Epithelial cell of proximal tubule (primary cell): Measurements from ENCODE around the gene APOLD1. TPM values are rescaled to one million over a fixed set of nuclear protein-coding genes. Genes with fewer than 3 reads are reported as not detected.
"Not testable (repeated sequence)": the region's sequence is repeated elsewhere in the genome, so short reads cannot be mapped to it uniquely, and the experiment has no call there.

Experiments
- DNase-seq: peaks from one replicate; pipeline ENCODE4 v3.0.0-alpha.2; 2011; ENCODE audit warnings: low read depth
- H3K4me3 ChIP-seq: 2 replicates; pipeline ENCODE4 v1.5.1; 2011; ENCODE audit warnings: low read depth, mild to moderate bottlenecking, low read length
- CTCF ChIP-seq: conservative IDR thresholded peaks from 2 replicates; pipeline ENCODE4 v1.5.1; 2012; ENCODE audit warnings: low read depth, mild to moderate bottlenecking, low read length
- total RNA-seq: library from RNA; depleted of rRNA; stranded (reverse); fragments of >200 nt; gene quantifications from 2 replicates; pipeline ENCODE4 v1.2.3, GENCODE V29; 2015

Gene APOLD1
- total RNA-seq, 1 donor from 2014 or later = 3.1 TPM

- H3K4me3 ChIP-seq = no peak overlapping the region
- no peak for DNase-seq
- TF ChIP-seq CTCF = no peak
Observed at GRCh38 chr12:12799163-12799920, 13.9 kb downstream of the APOLD1 start.

DNA sequence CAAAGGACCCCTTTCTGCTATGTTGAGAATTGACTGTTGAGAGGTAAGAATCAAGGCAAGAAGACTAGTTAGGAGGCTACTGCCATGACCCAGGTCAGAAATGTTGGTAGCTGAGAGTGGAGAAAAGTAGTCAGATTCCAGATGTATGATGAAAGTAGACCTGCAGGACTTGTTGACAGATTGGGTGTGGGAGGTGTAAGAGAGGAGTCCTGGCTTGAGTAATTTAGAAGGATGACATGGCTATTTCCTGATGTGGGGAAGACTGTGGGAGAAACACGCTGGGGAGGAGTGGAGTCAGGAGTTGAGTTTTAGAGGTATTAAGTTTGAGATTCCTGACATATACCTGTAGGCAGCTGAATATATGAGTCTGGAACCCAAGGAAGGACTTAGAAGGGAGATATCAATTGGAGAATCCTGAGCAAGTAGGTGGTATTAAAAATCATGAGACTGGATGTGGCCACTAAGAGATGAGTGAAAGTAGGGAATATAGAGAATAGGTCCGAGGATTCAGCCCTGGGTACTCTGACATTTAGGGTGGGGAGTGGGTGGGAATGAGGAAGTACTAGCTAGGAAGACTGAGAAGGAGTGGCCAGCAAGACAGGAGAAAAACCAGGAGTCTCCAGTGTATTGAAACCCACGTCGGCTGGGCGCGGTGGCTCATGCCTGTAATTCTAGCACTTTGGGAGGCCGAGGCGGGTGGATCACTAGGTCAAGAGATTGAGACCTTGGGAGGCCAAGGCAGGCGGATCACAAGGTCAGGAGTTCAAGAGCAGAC is 15.1 kb downstream of the APOLD1 start:
- DNase-seq = no peak
- TF ChIP-seq CTCF = no peak
- no peak overlapping the region for H3K4me3 ChIP-seq

DNA sequence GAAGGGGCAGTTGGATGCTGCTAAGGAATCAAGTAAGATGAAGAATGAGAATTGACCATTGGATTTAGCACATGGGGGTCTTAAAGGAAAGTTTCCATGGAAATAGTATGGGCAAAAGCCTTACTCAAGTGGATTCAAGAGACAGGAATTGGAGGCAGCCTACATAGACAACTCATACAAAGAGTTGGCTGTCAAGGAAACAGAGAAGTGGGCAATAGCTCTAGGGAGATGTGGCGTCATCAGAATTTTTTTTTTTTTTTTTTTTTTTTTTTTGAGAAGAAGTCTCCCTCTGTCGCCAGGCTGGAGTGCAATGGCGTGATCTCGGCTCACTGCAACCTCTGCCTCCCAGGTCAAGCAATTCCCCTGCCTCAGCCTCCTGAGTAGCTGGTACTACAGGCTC is 16.2 kb downstream of the APOLD1 start:
- not testable (repeated sequence) for DNase-seq, H3K4me3 ChIP-seq

GRCh38 chr12:12803186-12803585 is 17.7 kb downstream of the APOLD1 start:
- peak; percentile 86 for DNase-seq
- H3K4me3 ChIP-seq = no peak overlapping the region
- no peak for TF ChIP-seq CTCF

- TF ChIP-seq CTCF = no peak
- DNase-seq = no peak
Observed at GRCh38 chr12:12804011-12804410, 18.6 kb downstream of the APOLD1 start.

GRCh38 chr12:12804432-12804886 is 19.0 kb downstream of the APOLD1 start:
- peak; percentile 92 for DNase-seq
- H3K4me3 ChIP-seq = no peak overlapping the region
- TF ChIP-seq CTCF = no peak

More at GRCh38 chr12:12804011-12804410, 18.6 kb downstream of the APOLD1 start:
- no peak overlapping the region for H3K4me3 ChIP-seq

DNA sequence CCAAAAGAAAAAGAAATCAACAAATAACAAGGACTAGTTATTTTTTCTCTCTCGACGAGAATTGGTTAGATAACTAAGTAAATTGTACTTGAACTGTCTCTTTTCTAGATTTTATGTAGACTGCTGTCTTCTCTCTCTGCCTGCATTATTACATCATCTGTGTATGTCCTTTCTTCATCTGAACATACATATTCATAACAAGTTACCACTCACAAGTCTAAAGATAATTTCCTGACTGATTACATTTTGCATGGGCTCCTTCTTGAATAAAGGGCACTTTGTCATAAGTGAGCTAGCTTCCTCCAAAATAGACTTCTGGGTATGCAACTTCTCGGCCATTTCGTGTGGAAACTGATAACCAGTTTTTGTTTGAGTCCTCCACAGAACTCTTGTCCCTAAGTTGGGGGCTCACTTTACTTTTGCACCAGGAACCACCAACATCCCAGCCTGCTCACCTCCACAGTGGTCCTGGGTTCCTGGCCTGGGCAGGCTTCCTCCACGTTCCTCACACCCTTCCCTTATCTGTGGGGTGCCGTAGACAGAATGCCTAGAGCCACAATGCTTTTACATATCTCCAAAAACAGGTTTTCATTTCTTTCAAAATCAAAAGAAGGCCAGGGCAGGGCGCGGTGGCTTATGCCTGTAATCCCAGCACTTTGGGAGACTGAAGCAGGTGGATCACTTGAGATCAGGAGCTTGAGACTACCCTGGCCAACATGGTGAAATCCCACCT is 21.5 kb downstream of the APOLD1 start:
- TF ChIP-seq CTCF = no peak
- H3K4me3 ChIP-seq = no peak overlapping the region
- no peak for DNase-seq

DNA sequence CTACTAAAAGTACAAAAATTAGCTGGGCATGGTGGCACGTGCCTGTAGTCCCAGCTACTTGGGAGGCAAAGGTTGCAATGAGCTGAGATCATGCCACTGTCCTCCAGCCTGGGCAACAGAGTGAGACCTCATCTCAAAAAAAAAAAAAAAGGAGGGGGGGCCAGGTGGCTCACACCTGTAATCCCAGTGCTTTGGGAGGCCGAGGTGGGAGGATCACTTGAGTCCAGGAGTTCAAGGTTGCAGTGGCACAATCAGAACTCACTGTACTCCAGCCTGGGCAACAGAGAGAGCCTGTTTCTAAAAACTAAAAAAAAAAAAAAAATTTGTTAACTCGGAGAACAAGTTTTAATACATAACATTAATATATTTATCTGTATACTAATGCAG is 22.1 kb downstream of the APOLD1 start:
- H3K4me3 ChIP-seq, DNase-seq: not testable (repeated sequence)
